T1000 (cell line): ENCODE data around the gene ACR.

Experiments used
- DNase-seq: peaks from one replicate; lab custom pipeline; 2025; ENCODE audit warnings: mixed read lengths; lab: John Stamatoyannopoulos, UW

The ACR gene

DNA sequence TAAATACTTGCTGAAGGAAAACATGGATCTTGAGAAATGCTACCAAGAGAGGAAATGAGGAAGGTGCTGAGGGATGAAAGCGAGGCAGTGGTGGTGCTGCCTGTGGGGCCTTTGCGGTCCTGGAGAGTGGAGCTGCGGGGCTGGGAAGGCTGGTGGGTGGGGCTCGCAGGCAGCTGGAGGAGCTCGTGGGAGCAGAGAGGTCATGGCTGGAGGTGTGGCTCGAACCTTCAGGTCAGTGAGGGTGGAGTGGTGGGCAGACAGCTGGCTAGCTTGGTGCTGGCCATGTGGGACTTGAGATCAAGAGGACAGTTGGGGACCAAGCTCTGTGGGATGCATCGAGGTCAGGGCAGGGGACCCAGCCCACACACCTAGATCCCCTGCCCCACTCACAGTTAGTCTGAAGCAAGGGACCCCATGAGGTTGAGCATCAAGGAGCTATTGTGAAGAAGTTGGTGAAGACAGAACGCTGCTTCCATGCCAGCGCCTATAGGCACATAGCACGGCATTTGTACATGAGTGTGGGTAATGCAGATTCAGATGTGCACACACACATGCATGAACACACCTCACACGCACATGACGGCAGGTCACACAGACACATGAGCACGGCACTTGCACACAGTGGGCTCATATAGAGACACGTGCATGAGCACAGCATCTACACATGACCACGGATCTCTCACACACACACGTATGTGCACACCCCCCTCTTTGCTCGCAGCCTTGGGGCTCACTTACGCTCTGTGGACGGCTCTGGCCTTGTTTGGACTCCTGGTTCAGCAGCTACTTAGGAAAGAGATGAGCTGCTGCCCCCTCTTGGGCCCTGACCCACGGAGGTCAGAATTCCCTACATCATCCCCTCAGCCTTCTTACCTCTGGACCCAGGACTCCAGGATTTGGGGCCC, 34.9 kb upstream of the ACR start:
- no peak for DNase-seq

- DNase-seq = no peak
Measured at GRCh38 chr22:50703726-50704509, 34.1 kb upstream of the ACR start.

GRCh38 chr22:50704510-50705218, 33.3 kb upstream of the ACR start:
- no peak for DNase-seq

DNA sequence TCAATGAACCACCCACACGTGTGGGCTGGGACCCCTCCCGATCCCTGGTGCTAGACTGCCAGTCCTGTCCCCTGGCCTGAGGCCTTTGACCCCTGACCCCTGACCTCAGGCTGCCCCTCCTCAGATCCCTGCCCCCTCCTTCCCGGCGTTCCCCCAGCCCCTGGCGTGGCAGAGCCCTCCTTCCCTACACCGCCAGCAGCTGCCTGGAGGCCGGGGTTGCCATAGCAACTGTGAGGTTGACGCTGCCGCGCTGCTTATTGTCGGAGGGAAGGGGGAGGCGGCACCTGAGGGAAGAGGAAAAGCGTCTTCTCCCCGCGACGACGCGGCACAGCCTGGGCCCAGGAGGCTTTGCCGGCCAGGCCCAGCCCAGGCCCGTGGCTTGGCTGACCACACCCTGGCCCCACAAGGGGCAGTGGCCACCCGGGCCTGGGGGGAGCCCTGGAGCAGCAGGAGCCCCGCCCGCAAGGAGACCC, 32.7 kb upstream of the ACR start:
- DNase-seq = no peak

- DNase-seq = no peak
Measured at GRCh38 chr22:50705851-50706351, 32.1 kb upstream of the ACR start.

GRCh38 chr22:50706481-50707125, 31.4 kb upstream of the ACR start:
- no peak for DNase-seq

DNA sequence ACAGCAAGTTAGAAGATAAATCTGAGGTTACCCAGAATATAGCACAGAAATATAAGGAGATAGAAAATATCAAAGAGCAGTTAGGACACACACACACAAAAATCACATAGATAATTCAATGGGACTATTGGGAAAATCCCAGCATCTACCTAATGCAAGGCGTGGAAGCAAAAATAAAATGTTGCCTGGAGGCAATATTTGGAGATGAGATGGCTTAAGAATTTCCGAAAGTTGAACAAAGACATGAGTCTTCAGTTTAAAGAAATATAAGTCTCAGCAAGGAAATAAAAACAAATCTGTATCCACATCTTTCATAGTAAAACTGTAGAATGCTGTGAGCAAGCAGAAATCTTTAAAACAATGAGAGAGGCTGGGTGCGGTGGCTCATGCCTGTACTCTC, 29.5 kb upstream of the ACR start:
- no peak for DNase-seq

- no peak for DNase-seq
Measured at GRCh38 chr22:50708996-50709395, 29.0 kb upstream of the ACR start.

DNA sequence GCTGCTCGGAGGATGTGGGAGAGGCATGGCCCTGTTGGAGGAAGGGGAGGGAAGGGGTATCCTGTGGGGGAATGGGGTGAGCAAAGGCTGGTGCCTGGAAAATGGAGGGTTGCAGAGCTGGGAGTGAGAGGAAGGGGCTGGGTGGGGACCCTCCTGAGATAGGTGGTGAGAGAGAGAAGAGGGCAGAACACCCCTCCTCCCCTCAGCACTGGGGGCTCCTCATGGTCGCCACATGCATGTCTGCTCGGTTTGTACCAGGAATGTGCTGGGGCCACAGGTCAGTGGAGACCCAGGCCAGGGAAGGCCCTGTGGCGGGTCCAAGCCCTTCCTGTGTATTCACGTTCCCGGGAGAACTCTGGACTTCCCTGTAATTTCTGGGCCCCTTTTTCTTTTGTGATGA, 27.8 kb upstream of the ACR start:
- no peak for DNase-seq

GRCh38 chr22:50710886-50711285, 27.1 kb upstream of the ACR start:
- DNase-seq = no peak

DNA sequence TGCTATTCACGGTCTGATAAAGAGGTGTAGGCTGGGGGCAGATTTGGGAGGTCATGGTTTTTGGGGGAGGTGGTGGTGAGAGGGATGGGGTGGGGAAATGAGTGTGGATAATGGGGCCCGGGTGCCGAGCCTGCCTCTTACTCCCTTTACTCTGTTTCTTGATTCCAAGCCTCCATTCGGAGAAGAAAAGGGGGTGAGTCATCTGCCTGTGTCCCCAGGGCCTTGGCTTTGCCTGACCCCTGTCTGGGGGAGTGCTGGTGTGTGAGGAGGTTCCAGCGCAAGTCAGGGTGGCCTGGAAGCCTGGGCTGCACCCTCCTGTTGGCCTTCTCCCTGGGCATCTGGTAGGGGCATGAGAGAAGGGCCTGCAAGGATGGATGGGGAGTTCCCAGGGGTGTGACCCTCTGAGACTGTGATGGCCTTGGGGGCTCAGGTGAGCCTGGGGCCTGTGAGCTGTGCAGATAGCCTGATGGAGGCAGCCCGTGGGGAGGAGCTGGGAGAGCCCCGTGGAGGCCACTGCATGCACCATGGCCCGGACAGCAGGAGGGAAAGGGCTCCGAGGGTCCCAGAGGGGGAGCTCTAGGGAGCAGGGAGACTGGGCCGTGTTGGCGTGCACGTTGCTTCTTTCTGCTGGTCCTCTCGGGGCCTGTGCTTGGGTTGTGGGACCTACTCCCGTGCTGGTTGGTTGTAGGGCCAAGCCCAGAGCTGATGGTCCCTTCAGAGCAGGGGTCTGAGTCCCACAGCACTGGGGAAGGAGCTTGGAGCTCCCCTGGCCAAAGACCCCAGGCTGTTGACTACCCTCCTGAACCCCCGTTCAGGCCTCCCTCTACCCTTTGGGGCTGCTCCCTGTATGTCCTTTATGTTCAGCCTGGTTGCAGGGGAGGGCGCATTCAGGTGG, 26.3 kb upstream of the ACR start:
- DNase-seq = no peak

- no peak for DNase-seq
Measured at GRCh38 chr22:50712341-50713007, 25.5 kb upstream of the ACR start.

GRCh38 chr22:50713008-50713385, 25.0 kb upstream of the ACR start:
- DNase-seq = no peak

DNA sequence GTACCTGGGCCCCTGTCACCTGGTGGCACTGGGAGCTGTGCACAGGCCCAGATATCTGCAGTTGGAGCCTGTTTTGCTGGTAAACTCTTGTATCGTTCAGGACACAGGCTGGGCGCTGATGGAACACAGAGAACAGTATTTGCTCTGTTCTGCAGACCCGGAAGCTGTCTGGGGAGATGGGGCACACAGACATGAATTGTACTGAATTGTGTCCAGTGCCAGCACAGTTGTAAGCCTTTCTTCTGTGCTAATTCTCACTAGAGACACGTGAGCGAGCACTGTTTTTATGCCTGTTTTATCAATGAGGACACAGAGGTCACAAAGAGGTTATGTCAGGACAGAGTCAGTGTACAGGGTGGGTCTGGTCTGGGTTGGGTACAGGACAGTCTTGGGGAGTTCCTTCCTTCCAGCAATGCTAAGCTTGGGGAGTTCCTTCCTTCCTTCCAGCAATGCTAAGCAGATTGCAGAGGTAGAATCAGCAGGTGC, 24.4 kb upstream of the ACR start:
- DNase-seq = no peak

- DNase-seq = no peak
Measured at GRCh38 chr22:50714150-50714549, 23.9 kb upstream of the ACR start.

GRCh38 chr22:50714631-50715179, 23.3 kb upstream of the ACR start:
- DNase-seq = no peak

DNA sequence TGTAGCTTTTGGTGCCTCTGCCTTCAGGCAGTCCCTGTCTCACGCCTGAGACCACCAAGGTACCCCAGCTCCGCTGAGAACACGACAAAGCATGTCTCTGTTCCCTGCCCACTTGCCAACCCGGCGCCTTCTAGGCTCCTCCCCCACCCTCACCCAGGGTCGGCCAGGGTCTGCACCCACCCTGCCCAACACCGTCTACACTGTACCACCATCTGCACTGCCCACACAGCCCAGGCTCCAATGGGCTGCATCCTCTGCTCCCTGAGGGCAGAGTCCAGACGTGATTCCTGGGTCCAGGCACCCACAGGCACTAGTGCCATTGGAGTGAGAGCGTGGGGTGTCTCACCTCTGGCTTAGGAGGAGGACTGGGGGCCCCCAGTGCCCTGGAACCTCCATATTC, 22.8 kb upstream of the ACR start:
- no peak for DNase-seq

GRCh38 chr22:50715776-50716175, 22.2 kb upstream of the ACR start:
- no peak for DNase-seq

GRCh38 chr22:50716290-50717024, 21.5 kb upstream of the ACR start:
- no peak for DNase-seq
